Liver (tissue), 9 donors: ENCODE results near the gene AMOTL1. TPM values are rescaled to one million over a fixed set of nuclear protein-coding genes. Genes with fewer than 3 reads are reported as not detected.

Source experiments
- DNase-seq: peaks from one replicate; pipeline ENCODE4 v3.0.0-alpha.2; 2017; ENCODE audit warnings: low spot score
- H3K27ac ChIP-seq, 2 donors: one replicate each; pipeline ENCODE4 v1.7.0; 2013; ENCODE audit warnings: inconsistent platforms in 2 of 2, low read length in 2 of 2, control low read depth in 1 of 2, low read depth in 1 of 2, mild to moderate bottlenecking in 1 of 2
- H3K27me3 ChIP-seq, 4 donors: one replicate each; pipeline versions ENCODE4 v1.6.1 to v1.7.0; 2013; ENCODE audit warnings: low read length in 3 of 4, inconsistent platforms in 1 of 4, mild to moderate bottlenecking in 1 of 4, moderate library complexity in 1 of 4; ENCODE audit not compliant: control insufficient read depth in 4 of 4, insufficient read depth in 4 of 4
- H3K36me3 ChIP-seq, 4 donors: one replicate each; pipeline versions ENCODE4 v1.6.1 to v1.7.0; 2013; ENCODE audit warnings: low read length in 3 of 4, mild to moderate bottlenecking in 3 of 4, low read depth in 1 of 4, moderate library complexity in 1 of 4; ENCODE audit not compliant: control insufficient read depth in 4 of 4, insufficient read depth in 3 of 4
- H3K4me1 ChIP-seq, 4 donors: one replicate each; pipeline versions ENCODE4 v1.6.1 to v1.7.0; 2013; ENCODE audit warnings: low read length in 3 of 4, mild to moderate bottlenecking in 3 of 4, moderate library complexity in 1 of 4; ENCODE audit not compliant: control insufficient read depth in 4 of 4, insufficient read depth in 4 of 4
- H3K4me3 ChIP-seq, 3 donors: one replicate each; pipeline versions ENCODE4 v1.6.1 to v1.7.0; 2013; ENCODE audit warnings: low read length in 3 of 3, control low read depth in 1 of 3, low read depth in 1 of 3, mild to moderate bottlenecking in 1 of 3
- H3K9ac ChIP-seq, 2 donors: one replicate each; pipeline ENCODE4 v1.7.0; 2013; ENCODE audit warnings: low read length in 2 of 2, mild to moderate bottlenecking in 2 of 2, moderate library complexity in 2 of 2, control low read depth in 1 of 2, low read depth in 1 of 2
- H3K9me3 ChIP-seq, 4 donors: one replicate each; pipeline versions ENCODE4 v1.6.1 to v1.7.0; 2013; ENCODE audit warnings: low read length in 3 of 4; ENCODE audit not compliant: control insufficient read depth in 4 of 4
- EGR1 ChIP-seq, 2 donors: IDR thresholded peaks; 2 replicates each; pipeline ENCODE4 v1.6.1; 2016 to 2018; ENCODE audit warnings: antibody characterized with exemption in 2 of 2, low read depth in 2 of 2
- FOXA2 ChIP-seq: IDR thresholded peaks from 2 replicates; pipeline ENCODE4 v1.6.1; 2016; ENCODE audit warnings: antibody characterized with exemption
- GABPA ChIP-seq, 2 donors: IDR thresholded peaks in 1 of 2; conservative IDR thresholded peaks in 1 of 2; 2 replicates each; pipeline ENCODE4 v1.6.1; 2016; ENCODE audit warnings: antibody characterized with exemption in 2 of 2, mild to moderate bottlenecking in 1 of 2, moderate library complexity in 1 of 2
- HNF4A ChIP-seq, 2 donors: conservative IDR thresholded peaks; 2 replicates each; pipeline ENCODE4 v1.6.1; 2016; ENCODE audit warnings: antibody characterized with exemption in 2 of 2, mild to moderate bottlenecking in 2 of 2
- HNF4G ChIP-seq: IDR thresholded peaks from 2 replicates; pipeline ENCODE4 v1.6.1; 2016; ENCODE audit warnings: antibody characterized with exemption
- JUND ChIP-seq, 2 donors: IDR thresholded peaks; 2 replicates each; pipeline ENCODE4 v1.6.1; 2016; ENCODE audit warnings: antibody characterized with exemption in 2 of 2
- NR2F2 ChIP-seq: IDR thresholded peaks from 2 replicates; pipeline ENCODE4 v1.6.1; 2016; ENCODE audit warnings: antibody characterized with exemption
- RAD21 ChIP-seq, 2 donors: IDR thresholded peaks; 2 replicates each; pipeline ENCODE4 v1.6.1; 2016; ENCODE audit warnings: antibody characterized with exemption in 2 of 2, mild to moderate bottlenecking in 2 of 2
- RXRA ChIP-seq, 2 donors: IDR thresholded peaks; 2 replicates each; pipeline ENCODE4 v1.6.1; 2017 to 2018; ENCODE audit warnings: antibody characterized with exemption in 2 of 2, mild to moderate bottlenecking in 1 of 2
- SP1 ChIP-seq: IDR thresholded peaks from 2 replicates; pipeline ENCODE4 v1.6.1; 2018; ENCODE audit warnings: antibody characterized with exemption, mild to moderate bottlenecking
- TAF1 ChIP-seq: conservative IDR thresholded peaks from 2 replicates; pipeline ENCODE4 v1.6.1; 2016; ENCODE audit warnings: antibody characterized with exemption, mild to moderate bottlenecking
- YY1 ChIP-seq: IDR thresholded peaks from 2 replicates; pipeline ENCODE4 v1.6.1; 2016; ENCODE audit warnings: antibody characterized with exemption, mild to moderate bottlenecking
- ZBTB33 ChIP-seq: IDR thresholded peaks from 2 replicates; pipeline ENCODE4 v1.6.1; 2016; ENCODE audit warnings: antibody characterized with exemption
- WGBS: extraction: QIAGEN DNeasy Blood & Tissue Kit; methylation state at CpG from one replicate; pipeline ENCODE4 v1.1.7; 2013; 5-methylcytosine and 5-hydroxymethylcytosine counted together
- polyA plus RNA-seq, 2 donors: library from polyadenylated mRNA; stranded (reverse) in 1 of 2; unstranded in 1 of 2; fragments of 200-250 nt in 1 of 2; fragments of >200 nt in 1 of 2; fragmentation: Nextera tagmentation in 1 of 2; extraction: Ambion mirVana in 1 of 2; gene quantifications; one replicate each; pipeline versions ENCODE4 v1.2.1 to v1.2.3, GENCODE V29; 2013 to 2015
- total RNA-seq, 2 donors: library from RNA; depleted of rRNA; stranded (reverse); fragments of >200 nt; gene quantifications; one replicate each; pipeline ENCODE4 v1.2.3, GENCODE V29; 2014
- TF ChIP-seq, protein P1 (sequence below): fragments of 150-350 bp; IDR thresholded peaks from 2 replicates; pipeline ENCODE4 v1.5.1; 2017; ENCODE audit warnings: improper control_type of control experiment, low read depth, low read length; ENCODE audit not compliant: missing input control
- TF ChIP-seq, protein P2 (sequence below): IDR thresholded peaks from 2 replicates; pipeline ENCODE4 v1.6.1; 2016; ENCODE audit warnings: antibody characterized with exemption
- TF ChIP-seq, protein P3 (sequence below): IDR thresholded peaks from 2 replicates; pipeline ENCODE4 v1.6.1; 2016; ENCODE audit warnings: antibody characterized with exemption
- TF ChIP-seq, protein P4 (sequence below): IDR thresholded peaks from 2 replicates; pipeline ENCODE4 v1.6.1; 2016; ENCODE audit warnings: antibody characterized with exemption, mild to moderate bottlenecking
- donor health status: healthy.
- donor health status: healthy.
- donor health status: healthy.
- donor health status: healthy.
- donor health status: healthy.

Gene AMOTL1
- total and polyA plus RNA-seq, 4 donors, result 2.2 to 29.5 (median 7.2) TPM

DNA sequence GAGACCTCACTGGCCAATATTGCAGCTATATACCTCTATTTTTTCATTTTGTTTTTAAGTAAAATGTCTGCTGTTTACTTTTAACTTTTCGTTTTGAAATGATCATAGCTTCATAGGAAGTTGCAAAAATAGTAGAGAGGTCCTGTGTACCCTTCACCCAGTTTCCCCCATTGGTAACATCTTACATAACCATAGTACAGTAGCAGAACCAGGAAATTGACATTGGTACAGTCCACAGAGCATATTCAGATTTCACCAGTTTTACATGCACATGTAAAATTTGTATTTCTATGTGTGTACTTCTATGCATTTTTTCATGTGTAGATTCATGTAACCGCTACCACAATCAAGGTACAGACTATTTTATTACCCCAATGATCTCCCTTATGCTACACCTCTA, 3.8 kb downstream of the AMOTL1 start:
- no peaks in the 10 kb centered on the region for H3K9me3 ChIP-seq
- no peak overlapping the region for H3K9ac ChIP-seq
- WGBS, result 86% methylated on average over 2 of the region's 2 CpGs
- H3K27me3 ChIP-seq, result no peaks in the 10 kb centered on the region
- H3K4me1 ChIP-seq, result peaks cover 3 to 10% (median 8%) of the 10 kb centered on the region in 4 donors
- DNase-seq, result no peak
- TF ChIP-seq YY1 (no peak), FOXA2 (no peak), TAF1 (no peak), EGR1 (IDR thresholded peaks at IDR 0.05; ENCODE audit: low read depth in 2 of 2) (no peak), HNF4G (no peak), GABPA (IDR thresholded peaks at IDR 0.05 in 1 of 2, conservative IDR thresholded peaks at IDR 0.05 in 1 of 2) (no peak), JUND (IDR thresholded peaks at IDR 0.05) (no peak), SP1 (no peak), RXRA (IDR thresholded peaks at IDR 0.05) (no peak), NR2F2 (no peak), ZBTB33 (no peak)
- TF ChIP-seq, protein P1, sequence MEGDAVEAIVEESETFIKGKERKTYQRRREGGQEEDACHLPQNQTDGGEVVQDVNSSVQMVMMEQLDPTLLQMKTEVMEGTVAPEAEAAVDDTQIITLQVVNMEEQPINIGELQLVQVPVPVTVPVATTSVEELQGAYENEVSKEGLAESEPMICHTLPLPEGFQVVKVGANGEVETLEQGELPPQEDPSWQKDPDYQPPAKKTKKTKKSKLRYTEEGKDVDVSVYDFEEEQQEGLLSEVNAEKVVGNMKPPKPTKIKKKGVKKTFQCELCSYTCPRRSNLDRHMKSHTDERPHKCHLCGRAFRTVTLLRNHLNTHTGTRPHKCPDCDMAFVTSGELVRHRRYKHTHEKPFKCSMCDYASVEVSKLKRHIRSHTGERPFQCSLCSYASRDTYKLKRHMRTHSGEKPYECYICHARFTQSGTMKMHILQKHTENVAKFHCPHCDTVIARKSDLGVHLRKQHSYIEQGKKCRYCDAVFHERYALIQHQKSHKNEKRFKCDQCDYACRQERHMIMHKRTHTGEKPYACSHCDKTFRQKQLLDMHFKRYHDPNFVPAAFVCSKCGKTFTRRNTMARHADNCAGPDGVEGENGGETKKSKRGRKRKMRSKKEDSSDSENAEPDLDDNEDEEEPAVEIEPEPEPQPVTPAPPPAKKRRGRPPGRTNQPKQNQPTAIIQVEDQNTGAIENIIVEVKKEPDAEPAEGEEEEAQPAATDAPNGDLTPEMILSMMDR, result no peak
- TF ChIP-seq, protein P2, sequence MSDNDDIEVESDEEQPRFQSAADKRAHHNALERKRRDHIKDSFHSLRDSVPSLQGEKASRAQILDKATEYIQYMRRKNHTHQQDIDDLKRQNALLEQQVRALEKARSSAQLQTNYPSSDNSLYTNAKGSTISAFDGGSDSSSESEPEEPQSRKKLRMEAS, result no peak
- TF ChIP-seq, protein P3, sequence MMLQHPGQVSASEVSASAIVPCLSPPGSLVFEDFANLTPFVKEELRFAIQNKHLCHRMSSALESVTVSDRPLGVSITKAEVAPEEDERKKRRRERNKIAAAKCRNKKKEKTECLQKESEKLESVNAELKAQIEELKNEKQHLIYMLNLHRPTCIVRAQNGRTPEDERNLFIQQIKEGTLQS, result no peak
- TF ChIP-seq, protein P4, sequence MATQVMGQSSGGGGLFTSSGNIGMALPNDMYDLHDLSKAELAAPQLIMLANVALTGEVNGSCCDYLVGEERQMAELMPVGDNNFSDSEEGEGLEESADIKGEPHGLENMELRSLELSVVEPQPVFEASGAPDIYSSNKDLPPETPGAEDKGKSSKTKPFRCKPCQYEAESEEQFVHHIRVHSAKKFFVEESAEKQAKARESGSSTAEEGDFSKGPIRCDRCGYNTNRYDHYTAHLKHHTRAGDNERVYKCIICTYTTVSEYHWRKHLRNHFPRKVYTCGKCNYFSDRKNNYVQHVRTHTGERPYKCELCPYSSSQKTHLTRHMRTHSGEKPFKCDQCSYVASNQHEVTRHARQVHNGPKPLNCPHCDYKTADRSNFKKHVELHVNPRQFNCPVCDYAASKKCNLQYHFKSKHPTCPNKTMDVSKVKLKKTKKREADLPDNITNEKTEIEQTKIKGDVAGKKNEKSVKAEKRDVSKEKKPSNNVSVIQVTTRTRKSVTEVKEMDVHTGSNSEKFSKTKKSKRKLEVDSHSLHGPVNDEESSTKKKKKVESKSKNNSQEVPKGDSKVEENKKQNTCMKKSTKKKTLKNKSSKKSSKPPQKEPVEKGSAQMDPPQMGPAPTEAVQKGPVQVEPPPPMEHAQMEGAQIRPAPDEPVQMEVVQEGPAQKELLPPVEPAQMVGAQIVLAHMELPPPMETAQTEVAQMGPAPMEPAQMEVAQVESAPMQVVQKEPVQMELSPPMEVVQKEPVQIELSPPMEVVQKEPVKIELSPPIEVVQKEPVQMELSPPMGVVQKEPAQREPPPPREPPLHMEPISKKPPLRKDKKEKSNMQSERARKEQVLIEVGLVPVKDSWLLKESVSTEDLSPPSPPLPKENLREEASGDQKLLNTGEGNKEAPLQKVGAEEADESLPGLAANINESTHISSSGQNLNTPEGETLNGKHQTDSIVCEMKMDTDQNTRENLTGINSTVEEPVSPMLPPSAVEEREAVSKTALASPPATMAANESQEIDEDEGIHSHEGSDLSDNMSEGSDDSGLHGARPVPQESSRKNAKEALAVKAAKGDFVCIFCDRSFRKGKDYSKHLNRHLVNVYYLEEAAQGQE, result no peak
- peaks cover 0 to 2% (median 0%) of the 10 kb centered on the region in 4 donors for H3K36me3 ChIP-seq
- no peak overlapping the region for H3K27ac ChIP-seq
- no peak overlapping the region for H3K4me3 ChIP-seq

- H3K4me1 ChIP-seq, result peaks cover 3 to 11% (median 9%) of the 10 kb centered on the region in 4 donors
- 96% methylated on average over 8 of the region's 8 CpGs for WGBS
- H3K27ac ChIP-seq, result no peak overlapping the region
- no peak overlapping the region for H3K4me3 ChIP-seq
- H3K36me3 ChIP-seq, result no peaks in the 10 kb centered on the region
- no peak overlapping the region for H3K9ac ChIP-seq
- H3K9me3 ChIP-seq, result no peaks in the 10 kb centered on the region
- no peak for DNase-seq
- TF ChIP-seq RAD21 (IDR thresholded peaks at IDR 0.05), result no peak
- no peak for TF ChIP-seq NR2F2
- no peak for TF ChIP-seq SP1
- TF ChIP-seq TAF1, result no peak
- no peak for TF ChIP-seq RXRA (IDR thresholded peaks at IDR 0.05)
- TF ChIP-seq, protein P3, result no peak
- TF ChIP-seq HNF4G, result no peak
- TF ChIP-seq, protein P1, result no peak
- no peak for TF ChIP-seq YY1
- no peak for TF ChIP-seq HNF4A (conservative IDR thresholded peaks at IDR 0.05)
- H3K27me3 ChIP-seq, result no peaks in the 10 kb centered on the region
Observed at GRCh38 chr11:94773842-94774241, 5.7 kb downstream of the AMOTL1 start.
